ENCODE data around the gene NRG3.

The NRG3 gene

DNA sequence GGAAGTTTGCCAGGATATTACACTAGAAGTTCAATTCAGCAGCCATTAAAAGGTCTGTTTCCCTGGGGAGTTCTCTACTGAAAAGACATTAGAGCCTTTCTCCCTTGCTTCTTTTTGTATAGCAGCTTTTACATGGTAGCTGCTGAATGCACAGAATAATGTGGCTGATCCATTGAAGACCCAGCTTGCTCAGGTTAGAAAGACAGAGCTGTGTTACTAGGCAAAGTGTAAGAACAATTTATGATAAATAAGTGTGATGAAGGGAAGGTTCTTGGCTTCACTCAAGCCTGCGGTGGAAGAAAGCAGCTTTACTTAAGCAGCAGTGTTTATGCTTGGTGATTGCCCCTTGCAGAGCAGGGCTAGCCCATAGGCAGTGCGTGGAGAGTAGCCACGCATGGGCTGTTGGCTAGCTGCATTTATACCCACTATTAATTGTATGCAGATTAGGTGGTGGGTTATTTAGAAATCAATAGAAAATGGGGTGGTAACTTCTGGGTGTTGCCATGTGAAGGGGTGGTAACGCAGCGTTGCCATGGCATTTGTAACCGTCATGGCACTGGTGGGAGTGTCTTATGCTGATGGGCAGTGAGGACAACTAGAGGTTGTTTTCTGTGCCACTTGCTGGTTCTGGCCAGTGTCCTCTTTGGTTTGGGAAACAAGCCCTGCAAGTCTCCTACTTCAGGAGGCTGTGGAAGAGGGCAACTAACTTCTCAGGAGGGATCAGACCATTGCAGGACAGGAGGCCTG, 942.9 kb downstream of the NRG3 start:
- no peak for DNase-seq (ENCODE audit: low read depth)

DNA sequence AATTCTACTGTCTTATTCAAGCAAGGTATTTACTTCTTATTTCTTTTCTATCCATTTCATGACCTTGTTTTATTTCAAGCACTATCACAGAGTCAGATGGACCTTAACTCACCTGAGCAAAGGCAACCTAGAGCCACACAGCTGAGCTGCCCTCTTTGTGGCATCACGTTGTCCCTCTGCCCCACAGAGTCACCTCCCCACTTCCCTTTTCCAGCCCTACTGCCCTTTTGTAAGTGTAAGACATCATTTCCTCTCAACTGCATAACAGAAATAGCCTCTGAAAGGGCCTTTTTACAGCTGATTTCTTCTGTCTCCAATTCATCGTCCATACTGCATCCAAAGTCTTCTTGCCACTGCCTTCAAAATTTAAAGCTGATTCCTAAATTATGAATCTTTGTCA, 946.0 kb downstream of the NRG3 start:
- DNase-seq (ENCODE audit: low read depth): no peak

DNA sequence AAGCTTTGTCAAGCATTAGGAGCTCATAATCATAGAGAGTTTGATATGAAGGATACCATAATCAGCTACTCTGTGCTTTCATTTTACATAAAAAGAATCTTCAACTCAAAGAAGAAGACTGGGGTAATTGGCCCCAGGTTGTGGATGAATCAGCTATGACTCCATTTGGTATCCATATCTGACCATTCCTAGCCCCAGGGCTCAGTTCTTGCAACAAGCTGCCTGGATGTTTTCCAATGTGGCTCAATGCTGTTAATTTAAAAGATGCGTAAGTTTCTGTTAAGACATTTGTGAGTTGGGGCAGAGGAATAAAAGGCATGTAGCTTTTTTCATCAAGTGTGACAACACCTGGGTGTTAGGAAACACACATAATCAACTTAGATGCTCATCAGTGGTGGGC, 951.1 kb downstream of the NRG3 start:
- peak; percentile 80 for DNase-seq (ENCODE audit: low read depth)

DNA sequence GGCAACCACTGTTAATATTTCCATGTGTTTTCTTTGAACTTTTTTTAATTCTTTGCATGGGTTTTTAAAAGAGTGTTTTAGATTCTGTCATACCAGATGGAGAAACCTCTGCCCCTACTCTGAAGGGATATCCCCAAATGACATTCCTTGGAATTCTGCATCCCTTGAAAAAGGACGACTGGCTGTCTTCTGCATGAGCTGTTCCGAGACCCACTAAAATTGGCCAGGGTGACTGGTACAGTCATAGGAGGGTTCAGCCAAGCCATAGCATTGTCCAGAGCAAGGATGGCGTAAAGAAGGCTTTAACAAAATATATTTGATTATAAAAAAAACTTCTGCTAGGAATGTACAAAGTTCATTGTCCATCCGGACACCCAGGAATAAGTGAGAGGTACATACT, 952.9 kb downstream of the NRG3 start:
- peak; percentile 20 for DNase-seq (ENCODE audit: low read depth)

DNA sequence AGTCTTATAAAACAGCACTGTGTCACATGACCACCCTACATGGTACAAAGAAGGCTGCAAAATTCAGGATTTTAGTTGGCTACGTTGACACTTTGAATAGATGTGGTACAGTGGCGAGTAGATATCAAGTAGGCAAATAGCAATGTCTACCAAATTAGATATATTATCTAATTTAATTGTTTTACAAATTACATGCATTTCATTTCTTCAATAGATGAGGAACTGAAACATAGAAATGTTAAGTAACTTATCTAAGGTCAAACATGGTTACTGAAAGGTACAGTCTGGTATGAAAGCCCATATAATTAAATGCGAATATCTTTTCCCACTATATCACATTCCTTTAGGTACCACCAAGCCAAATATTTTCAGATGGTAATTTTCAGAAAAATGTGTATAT, 972.2 kb downstream of the NRG3 start:
- no peak for DNase-seq (ENCODE audit: low read depth)

DNA sequence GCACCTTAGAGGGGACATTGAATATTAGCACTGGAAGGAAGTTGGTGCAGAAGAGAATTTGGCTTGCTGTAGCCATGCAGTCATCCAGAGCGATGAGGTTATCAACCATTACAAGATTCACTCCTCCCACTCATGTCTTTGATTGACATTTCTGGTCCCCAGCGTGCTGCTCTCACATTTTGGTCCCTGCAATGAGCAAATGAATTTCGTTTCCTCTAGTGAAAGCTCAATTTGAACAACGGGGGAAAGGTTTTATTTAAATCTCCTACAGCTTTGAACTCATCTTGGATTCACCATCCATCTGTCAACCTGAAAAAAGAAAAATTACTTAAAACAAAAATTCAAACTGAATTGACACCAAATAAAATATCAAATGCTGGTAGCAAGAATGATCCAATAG, 975.2 kb downstream of the NRG3 start:
- DNase-seq (ENCODE audit: low read depth): no peak

DNA sequence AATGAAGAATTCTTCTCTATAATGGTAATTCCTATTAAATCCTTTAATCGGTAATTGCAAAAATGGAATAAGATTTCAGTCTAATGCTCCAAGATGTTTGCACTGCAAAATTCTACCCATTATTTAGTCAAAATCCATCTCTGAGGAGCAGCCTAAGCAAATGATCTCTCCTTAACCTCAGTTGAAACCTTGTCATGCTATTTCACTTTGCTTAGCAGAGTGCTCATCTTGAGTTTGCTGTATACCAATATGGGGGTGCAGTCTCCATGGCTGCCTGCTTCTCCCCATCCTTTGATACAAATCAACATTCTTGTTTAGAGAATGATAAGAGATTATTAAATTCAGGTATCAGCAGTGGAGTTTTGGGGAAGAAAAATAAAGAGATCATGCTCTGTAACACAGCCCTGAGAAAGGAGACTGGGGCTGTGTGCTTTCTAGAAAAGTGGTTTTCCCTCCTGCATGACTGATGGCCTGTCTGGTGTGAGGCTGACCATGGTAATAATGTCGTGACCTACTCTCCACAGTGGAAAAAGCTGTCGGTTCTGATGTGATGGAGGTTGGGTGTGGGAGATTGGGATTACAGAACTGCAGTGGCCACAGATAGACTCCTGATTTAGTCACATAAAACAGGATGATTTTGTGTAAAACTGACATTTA, 982.1 kb downstream of the NRG3 start:
- DNase-seq (ENCODE audit: low read depth): no peak

DNA sequence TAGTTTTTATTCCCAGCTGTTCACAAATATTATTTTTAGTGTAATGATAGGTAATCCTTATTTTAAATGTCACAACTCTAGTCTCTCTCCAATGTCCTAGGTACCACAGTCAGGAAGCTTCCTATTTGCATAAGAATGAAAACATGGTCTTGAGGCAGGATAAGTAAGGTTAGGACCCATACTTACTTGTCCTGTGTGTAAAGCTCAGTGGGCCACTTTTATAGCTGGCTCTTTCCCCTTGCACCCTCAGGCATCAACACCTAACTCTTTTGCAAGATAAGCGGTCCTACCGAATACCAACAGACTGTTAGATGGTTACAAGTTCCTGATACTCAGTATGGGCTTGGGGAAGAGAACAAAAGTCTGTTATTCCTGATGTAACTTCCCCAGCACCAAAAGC, 986.9 kb downstream of the NRG3 start:
- no peak for DNase-seq (ENCODE audit: low read depth)

DNA sequence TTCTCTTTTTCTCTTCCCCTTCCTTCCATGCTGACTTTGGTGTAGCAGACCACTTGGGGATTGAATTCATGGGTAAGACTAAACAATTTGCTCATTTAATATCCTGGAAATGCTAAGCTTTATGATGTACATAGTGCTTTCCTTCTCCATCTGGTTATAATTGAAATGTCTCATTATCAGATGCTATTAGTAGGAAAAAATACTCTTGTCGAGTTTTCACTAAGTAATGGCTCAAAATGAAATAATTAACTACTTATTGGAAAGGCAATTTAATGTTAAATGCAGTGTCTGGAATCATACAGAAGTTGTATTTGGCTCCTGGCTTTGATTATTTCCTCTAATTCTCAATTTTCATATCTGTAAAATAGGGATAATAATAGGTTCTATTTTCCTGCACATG, 990.4 kb downstream of the NRG3 start:
- no peak for DNase-seq (ENCODE audit: low read depth)

DNA sequence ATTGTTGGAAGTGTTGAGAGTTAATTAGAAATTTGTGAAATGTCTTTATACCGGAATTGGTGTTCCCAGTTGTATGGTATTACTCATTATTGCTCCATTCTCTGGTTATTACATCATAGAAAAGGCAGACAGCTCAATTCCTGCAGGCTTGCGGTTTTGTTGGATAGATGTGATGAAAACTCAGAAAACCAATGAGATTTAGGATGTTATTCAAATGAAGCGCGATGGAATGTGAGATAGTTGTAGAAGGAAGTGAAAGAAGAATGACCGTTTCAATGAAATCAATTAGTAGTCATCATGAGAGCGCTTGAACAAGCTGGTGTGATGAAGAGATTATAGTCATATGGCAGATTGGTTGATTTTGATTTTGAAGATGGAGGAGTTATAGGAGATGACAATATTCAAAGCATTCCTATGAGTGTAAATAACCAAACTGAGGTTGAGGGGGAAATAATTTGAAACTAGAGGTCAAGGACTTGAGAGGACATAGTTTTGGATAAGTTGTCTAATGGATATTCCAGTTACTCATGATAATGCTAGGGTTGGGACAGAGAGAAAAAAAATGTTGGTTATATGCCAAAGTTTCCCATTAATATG, 991.5 kb downstream of the NRG3 start:
- peak; percentile 77 for DNase-seq (ENCODE audit: low read depth)

DNA sequence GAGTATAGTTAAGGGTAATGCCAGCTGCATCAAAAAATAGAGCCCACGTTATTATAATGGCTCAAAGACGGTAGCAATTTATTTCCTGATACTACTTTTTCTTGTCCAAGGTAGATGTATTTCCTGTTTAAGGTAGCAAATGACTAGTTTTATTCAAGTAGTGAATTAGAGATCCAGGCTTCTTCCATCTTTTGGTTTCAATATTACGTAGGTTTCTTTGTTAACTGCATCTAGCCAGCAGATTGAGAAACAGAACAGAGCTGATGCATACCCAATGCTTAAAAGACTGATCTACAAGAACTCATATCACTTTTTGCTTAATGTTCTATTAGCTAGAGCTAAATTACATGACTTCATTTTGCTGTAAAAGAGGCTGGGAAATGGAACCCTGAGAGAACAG, 992.1 kb downstream of the NRG3 start:
- no peak for DNase-seq (ENCODE audit: low read depth)

DNA sequence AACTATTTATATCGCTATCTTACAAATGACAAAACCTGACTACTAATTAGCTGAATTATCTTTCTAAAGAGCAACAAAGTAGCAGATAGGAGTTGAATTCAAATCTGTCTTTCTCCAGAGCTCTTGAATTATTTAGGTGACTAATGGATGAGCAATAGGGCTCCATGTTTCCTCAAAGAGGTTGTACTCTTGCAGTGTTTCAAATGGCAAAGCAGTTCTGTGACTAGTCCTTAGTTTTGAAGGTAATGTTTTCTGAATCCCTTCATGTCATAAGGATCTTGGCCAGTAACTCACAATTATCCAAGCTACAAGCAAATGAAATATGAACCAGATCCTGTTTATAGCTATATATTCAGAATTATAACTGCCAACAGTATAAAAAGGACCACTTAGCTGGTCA, 999.7 kb downstream of the NRG3 start:
- DNase-seq (ENCODE audit: low read depth): peak; percentile 15

DNA sequence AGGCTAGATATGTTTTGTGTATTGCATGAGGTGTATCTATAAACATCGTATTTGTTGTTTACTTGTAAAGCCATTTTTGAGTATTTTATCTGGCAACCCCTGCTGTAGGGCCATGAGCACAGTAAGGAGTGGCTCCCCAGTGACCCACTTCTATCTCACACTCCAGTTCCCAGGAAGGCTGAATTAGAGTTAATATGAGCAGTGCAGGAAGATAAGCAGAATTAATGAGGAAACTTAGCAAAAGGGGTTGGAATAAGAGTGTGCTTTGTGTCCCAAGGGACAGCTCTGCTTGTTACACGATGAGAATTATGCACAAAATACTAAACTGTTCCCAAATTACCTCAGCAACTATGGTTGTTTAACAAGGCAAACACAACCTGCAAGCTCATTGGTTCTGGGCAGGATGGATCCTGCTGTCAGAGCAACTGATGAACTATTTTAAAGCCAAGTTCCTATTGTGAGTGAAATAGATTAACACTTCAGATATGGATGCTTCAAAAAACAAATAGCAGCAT, 1005.8 kb downstream of the NRG3 start:
- no peak for DNase-seq (ENCODE audit: low read depth)

DNA sequence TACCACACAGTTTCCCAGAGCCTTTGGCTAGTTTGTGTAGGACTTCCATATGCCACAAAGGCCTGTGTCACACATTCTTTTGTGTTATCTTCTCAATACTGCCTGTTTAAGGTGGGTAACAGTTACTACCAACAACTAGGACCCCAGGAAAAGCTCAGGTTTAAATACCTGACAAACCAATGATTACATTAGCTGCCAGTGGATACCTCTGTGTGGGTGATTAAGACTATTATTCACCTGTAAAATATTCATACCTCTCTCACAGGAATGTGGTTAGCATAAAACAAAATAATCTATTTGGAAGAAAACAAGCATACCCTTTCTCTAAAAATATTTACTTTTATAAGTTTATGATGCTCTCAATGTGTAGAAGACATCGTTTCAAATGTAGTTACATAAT, 1007.7 kb downstream of the NRG3 start:
- no peak for DNase-seq (ENCODE audit: low read depth)

DNA sequence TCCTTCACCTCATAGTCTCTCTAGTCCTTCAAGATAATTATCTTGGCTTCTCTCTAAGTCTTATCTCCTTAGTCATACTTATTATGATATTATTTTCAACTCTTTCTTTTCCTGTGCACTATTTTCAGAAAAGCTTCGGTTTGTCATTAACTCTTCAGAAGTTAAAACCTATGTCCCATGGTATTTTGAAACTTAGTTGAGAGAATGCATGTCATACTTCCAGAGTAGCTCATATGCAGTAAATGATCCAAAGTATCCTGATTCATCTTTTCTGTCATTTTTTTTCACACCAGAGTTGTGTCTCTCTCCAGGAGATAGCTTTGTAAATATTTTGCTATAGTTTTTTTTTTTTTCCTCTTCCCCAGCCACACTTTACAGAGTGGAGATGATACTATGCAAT, 1008.6 kb downstream of the NRG3 start:
- DNase-seq (ENCODE audit: low read depth): peak; percentile 37

DNA sequence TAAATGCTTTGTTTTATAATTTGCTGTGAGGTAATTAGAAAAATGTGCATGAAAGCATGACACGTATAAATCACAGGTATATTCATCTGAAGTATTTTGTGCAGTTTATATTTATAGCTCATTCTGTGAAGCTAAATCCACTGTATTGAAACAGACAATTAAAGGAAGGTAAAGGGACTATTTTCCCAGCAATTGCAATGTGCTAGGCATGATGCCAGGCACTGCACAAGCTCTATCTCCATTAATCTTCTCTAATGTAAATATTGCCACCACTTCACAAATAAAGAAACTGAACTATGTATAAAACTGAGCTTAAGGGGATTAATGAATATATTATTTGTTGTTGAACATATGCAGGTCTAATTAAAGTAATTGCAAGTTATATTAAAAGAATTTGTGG, 1012.5 kb downstream of the NRG3 start:
- no peak for DNase-seq (ENCODE audit: low read depth)

DNA sequence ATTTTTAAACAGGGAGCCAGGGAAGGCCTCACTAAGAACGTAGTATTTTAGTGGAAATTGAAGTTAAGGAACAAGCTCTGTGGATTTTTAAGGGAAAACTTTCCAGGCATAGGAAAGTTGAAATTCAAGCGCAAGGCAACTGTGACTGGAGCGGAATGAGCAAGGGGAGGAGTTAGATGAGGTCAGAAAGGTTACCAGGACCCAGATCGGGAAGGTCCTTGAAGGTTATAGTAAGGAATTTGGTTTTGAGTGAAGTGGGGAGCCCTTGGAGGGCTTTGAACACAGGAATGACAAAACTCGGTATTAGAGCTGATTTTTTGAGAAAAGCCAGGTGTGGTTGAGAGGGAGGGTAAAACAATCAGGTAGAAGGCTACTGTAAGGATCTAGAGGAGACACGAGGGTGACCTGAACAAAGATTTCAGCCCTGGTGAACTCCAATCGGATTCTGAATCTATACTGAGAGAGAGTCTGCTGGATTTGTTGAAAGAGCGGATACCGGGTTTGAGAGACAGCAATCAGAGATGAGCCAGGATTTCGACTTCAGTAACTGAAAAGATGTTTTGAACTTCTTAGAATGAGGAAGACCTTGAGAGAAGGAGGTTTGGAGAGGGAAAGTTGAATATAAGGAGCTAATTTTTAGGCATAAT, 1013.9 kb downstream of the NRG3 start:
- DNase-seq (ENCODE audit: low read depth): no peak

DNA sequence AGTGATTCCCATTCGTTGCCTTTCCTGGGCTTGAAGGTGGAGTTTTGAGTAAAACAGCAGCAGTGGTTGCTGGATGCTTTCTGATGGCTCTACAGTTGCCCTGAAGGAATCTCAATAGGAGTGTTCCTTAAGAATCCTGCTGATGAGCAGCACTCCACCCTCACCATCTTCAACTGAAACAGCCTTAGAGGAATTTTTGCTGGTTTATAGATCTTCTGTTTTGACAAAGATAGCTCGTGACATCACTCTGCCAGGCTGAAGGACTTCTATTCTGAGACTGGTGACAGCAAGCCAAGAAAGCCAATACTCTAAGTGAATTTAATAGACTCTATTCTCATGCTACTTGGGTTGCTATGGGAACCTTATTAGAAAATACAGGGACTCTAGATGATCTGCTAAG, 1014.7 kb downstream of the NRG3 start:
- no peak for DNase-seq (ENCODE audit: low read depth)

DNA sequence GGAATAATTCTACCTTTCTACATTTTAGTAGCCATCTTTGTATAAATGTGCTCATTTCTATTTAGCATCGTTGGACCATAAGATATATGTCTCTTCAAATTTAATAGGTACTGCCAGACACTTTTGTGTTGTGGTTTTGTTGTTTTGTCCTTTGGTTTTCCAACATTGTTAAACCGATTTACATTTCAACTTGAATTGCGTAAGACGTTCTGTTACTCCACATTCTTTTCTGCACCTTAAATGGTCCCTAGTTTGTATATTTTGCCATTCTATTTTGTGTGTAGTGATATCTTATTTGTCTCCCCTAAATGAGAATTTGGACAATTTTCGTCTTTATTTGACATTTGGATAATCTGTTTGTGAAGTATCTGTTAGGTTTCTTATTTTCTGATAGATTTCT, 1015.6 kb downstream of the NRG3 start:
- no peak for DNase-seq (ENCODE audit: low read depth)

DNA sequence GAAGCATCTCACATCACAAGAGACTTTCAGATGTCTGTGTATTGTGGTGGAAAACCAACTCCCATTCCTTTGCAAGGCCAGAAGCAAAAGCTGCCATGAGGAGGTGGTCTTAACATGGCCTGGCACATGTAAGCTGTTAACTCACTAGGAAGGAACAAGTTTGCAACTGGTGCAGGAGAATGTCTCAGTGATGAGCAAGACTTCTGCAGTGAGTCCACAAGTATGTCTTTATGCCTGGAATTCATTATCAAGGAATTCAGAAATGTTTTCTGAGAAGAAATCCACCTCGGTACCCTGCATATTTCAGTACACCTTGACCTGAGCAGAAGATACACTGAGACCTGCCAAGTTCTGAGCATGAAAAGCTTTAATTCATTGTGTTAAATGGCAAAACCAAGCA, 1033.1 kb downstream of the NRG3 start:
- no peak for DNase-seq (ENCODE audit: low read depth)

DNA sequence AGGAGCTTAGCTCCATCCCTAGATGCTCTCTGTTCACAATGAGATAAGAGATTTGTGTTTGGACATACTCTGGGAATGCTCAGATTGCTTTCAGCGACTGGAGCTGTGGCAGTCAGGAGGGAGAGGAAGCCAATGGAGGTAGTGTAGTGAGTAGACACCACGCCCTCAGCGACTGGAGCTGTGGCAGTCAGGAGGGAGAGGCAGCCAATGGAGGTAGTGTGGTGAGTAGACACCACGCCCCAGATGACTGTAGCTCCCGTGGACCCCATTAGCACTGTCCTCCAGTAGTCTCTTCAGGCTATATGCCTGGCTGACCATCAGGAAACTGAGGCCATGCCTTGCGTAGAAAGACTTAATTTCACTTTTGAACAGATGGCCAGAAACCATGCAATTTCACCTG, 1033.8 kb downstream of the NRG3 start:
- no peak for DNase-seq (ENCODE audit: low read depth)

DNA sequence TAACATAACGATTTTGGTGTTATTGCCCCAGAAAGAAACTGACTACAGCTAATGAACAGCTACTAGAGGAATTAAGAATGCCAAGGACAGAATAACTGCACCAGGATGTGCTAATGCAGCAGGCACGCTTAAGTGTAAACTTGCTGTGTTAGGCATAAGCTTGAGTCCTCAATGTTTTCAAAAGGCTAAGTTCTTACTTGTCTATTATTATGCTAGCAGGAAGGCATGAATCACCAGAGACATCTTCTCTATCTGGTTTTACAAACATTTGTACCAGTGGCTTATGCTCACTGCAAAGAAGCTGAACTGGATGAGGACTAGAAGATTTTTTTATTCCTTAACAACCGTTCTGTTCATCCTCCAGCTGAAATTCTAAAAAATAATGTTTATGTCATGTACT, 1035.3 kb downstream of the NRG3 start:
- no peak for DNase-seq (ENCODE audit: low read depth)

DNA sequence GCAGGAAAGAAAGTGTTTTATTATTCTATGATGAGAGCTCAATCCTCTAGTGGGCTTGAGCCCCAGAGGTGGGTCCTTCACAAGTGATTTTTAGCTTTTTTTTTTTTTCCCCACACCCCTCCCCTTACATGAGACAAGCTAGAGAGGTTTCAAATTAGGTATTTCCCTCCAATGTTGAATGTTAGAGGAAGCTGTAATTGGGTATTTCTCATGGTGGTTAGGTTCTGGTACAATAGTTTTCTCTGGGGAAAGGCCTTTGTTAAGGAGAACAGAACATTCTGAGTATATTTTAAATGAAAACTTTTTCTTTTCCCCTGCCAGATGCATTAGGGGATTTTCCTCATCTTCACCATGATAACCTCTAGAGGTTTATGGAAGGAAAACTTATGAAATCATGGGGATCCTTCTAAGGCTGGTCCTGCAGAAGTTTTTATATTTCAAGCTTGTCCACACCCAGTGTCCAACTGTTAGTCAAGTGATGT, 1039.7 kb downstream of the NRG3 start:
- no peak for DNase-seq (ENCODE audit: low read depth)
